Cardiac muscle cell (in vitro differentiated cells and primary cell): ENCODE measurements around the gene DOCK4. TPM values are rescaled to one million over a fixed set of nuclear protein-coding genes. Genes with fewer than 3 reads are reported as not detected.

Source experiments
- DNase-seq, 2 donors: peaks; one replicate each; pipeline versions ENCODE4 v3.0.0 to v3.0.0-alpha.2; 2010 to 2017; ENCODE audit warnings: low read depth in 1 of 2, low spot score in 1 of 2
- H3K27ac ChIP-seq: fragments of 200-600 bp; sonication (generic); 2 replicates; pipeline ENCODE4 v1.5.1; 2016
- H3K27me3 ChIP-seq: fragments of 200-600 bp; sonication (generic); 2 replicates; pipeline ENCODE4 v1.6.0; 2016; ENCODE audit warnings: control low read depth
- H3K36me3 ChIP-seq: fragments of 200-600 bp; sonication (generic); 2 replicates; pipeline ENCODE4 v1.5.1; 2016; ENCODE audit warnings: control low read depth
- H3K4me1 ChIP-seq: fragments of 200-600 bp; sonication (generic); 2 replicates; pipeline ENCODE4 v1.8.1; 2017; ENCODE audit warnings: low read depth, mild to moderate bottlenecking, mixed run types
- H3K4me3 ChIP-seq: fragments of 200-600 bp; sonication (generic); 2 replicates; pipeline ENCODE4 v1.5.1; 2016; ENCODE audit warnings: mild to moderate bottlenecking
- H3K9me3 ChIP-seq: fragments of 200-600 bp; sonication (generic); 2 replicates; pipeline ENCODE4 v1.5.1; 2017; ENCODE audit warnings: low read depth, mild to moderate bottlenecking, control low read depth
- polyA plus RNA-seq: library from polyadenylated mRNA; unstranded; fragments of >200 nt; fragmentation: Nextera tagmentation; extraction: Ambion mirVana; gene quantifications from 2 replicates; pipeline ENCODE4 v1.2.1, GENCODE V29; 2016
- total RNA-seq: library from RNA; depleted of rRNA; stranded (reverse); fragments of >200 nt; gene quantifications from 2 replicates; pipeline ENCODE4 v1.2.3, GENCODE V29; 2016
- TF ChIP-seq, protein P1 (sequence below): IDR thresholded peaks from 2 replicates; pipeline ENCODE4 v1.5.1; 2012; ENCODE audit warnings: low read depth, mild to moderate bottlenecking, low read length

The DOCK4 gene
- total and polyA plus RNA-seq, 2 experiments from 2014 or later = 5.3 to 11.4 TPM

DNA sequence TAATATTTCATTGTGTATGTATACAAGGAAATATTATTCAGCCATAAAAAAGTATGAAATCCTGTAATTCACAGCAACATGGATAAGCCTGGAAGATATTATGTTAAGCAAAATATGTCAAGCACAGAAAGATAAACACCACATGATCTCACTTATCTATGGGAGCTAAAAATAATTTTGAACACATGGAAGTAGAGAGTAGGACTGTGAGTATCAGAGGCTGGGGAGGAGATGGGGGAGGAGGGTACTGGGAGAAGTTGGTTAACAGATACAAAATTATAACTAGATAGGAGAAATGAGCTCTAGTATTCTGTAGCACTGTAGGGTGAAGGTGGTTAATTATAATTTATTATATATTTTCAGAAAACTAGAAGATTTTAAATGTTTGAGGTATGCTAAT, 132.7 kb downstream of the DOCK4 start:
- Histone ChIP-seq H3K4me3 (no peak overlapping the region), H3K36me3 (no peaks in the 10 kb centered on the region), H3K27me3 (no peaks in the 10 kb centered on the region), H3K27ac (no peak overlapping the region), H3K9me3 (no peaks in the 10 kb centered on the region), H3K4me1 (peaks cover 4% of the 10 kb centered on the region)
- TF ChIP-seq, protein P1, sequence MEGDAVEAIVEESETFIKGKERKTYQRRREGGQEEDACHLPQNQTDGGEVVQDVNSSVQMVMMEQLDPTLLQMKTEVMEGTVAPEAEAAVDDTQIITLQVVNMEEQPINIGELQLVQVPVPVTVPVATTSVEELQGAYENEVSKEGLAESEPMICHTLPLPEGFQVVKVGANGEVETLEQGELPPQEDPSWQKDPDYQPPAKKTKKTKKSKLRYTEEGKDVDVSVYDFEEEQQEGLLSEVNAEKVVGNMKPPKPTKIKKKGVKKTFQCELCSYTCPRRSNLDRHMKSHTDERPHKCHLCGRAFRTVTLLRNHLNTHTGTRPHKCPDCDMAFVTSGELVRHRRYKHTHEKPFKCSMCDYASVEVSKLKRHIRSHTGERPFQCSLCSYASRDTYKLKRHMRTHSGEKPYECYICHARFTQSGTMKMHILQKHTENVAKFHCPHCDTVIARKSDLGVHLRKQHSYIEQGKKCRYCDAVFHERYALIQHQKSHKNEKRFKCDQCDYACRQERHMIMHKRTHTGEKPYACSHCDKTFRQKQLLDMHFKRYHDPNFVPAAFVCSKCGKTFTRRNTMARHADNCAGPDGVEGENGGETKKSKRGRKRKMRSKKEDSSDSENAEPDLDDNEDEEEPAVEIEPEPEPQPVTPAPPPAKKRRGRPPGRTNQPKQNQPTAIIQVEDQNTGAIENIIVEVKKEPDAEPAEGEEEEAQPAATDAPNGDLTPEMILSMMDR = no peak
- DNase-seq = no peak

DNA sequence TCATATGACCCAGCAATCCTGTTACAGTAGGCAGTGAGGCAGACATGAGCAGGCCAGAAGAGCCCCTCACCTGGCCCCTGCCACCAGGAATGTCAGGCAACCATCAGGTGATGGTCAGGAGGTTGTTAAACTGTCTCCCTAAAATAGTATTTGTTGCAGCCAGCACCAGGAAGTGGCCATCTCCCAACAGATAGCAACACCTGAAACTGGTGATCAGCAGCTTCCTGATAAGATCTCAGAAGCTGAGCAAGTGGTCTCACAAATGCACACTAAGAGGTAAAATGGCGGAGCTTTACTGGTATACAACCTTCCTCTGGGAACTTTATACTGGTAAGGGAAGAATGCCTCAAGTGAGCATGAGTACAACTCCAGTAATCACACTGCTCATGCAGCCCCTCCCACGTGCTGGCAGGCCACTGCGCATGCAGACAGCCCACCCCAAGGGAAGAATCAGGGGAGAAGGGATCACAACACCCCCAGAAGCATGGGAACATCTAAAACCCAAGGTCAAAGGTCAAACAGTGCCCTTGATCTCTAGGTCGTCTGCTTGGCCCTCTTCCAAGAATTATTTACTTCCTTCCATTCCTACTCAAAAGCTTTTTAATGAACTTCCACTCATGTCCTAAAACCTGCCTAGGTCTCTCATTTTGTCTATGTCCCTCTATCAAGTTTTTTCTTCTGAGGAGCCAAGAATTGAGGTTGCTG, 133.5 kb downstream of the DOCK4 start:
- H3K27me3 ChIP-seq = no peaks in the 10 kb centered on the region
- no peak for DNase-seq
- TF ChIP-seq, protein P1 = no peak
- H3K9me3 ChIP-seq = no peaks in the 10 kb centered on the region
- no peaks in the 10 kb centered on the region for H3K36me3 ChIP-seq
- no peak overlapping the region for H3K27ac ChIP-seq
- H3K4me1 ChIP-seq = peaks cover 4% of the 10 kb centered on the region
- no peak overlapping the region for H3K4me3 ChIP-seq

DNA sequence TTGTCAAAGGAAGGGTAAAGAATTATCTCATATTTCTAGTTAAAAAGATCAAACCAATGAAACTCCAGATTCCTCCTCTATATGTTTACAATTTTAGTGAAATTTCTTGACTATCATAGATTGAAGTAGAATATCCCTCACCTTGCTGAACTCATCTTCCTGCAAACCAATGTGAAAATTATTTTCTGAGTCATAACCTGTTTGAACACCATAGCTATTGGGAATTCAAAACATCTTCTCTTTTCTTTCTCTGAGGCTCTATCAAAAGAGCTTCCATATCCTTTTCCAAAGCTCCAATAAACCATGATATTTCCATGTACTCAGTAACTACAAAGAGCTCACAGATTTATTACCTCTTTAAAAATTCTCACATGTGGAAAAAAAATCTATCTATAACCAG, 134.3 kb downstream of the DOCK4 start:
- no peak overlapping the region for H3K27ac ChIP-seq
- DNase-seq = no peak
- H3K27me3 ChIP-seq = no peaks in the 10 kb centered on the region
- TF ChIP-seq, protein P1 = no peak
- H3K36me3 ChIP-seq = no peaks in the 10 kb centered on the region
- H3K4me1 ChIP-seq = peaks cover 4% of the 10 kb centered on the region
- no peaks in the 10 kb centered on the region for H3K9me3 ChIP-seq
- H3K4me3 ChIP-seq = no peak overlapping the region

- DNase-seq = no peak
- Histone ChIP-seq H3K27me3 (no peaks in the 10 kb centered on the region), H3K36me3 (no peaks in the 10 kb centered on the region), H3K9me3 (no peaks in the 10 kb centered on the region), H3K4me3 (no peak overlapping the region), H3K4me1 (peaks cover 4% of the 10 kb centered on the region), H3K27ac (no peak overlapping the region)
- TF ChIP-seq, protein P1 = no peak
Observed at GRCh38 chr7:112070674-112071256, 135.4 kb downstream of the DOCK4 start.

- Histone ChIP-seq H3K27me3 (no peaks in the 10 kb centered on the region), H3K27ac (no peak overlapping the region), H3K36me3 (no peaks in the 10 kb centered on the region), H3K4me1 (peaks cover 4% of the 10 kb centered on the region), H3K9me3 (no peaks in the 10 kb centered on the region), H3K4me3 (no peak overlapping the region)
- peak in 1 of 2 donors; percentile 32 for DNase-seq
- TF ChIP-seq, protein P1 = no peak
Observed at GRCh38 chr7:112069879-112070321, 136.3 kb downstream of the DOCK4 start.
